Mesenteric fat pad (tissue), 1 donor: ENCODE data around the gene ODAD3. TPM values are rescaled to one million over a fixed set of nuclear protein-coding genes. Genes with fewer than 3 reads are reported as not detected.
"Not testable (repeated sequence)": the region's sequence is repeated elsewhere in the genome, so short reads cannot be mapped to it uniquely, and the experiment has no call there.

ENCODE experiments used
- DNase-seq: peaks from one replicate; pipeline ENCODE4 v3.0.0-alpha.2; 2020; ENCODE audit warnings: low spot score
- total RNA-seq: library from RNA; stranded (reverse); fragmentation: NEBNext Ultra II Directional; extraction: Animal tissue kit (Norgen Biotek cat#: 25700); gene quantifications from one replicate; pipeline ENCODE4 v1.2.1, GENCODE V29; 2021
- donor health status: DM: yes; HTN: yes; CAD: no.

ODAD3 gene
- total RNA-seq, 1 donor from 2014 or later, result 0.35 TPM

- DNase-seq, result no peak
Measured at GRCh38 chr19:11461453-11461852, 26.5 kb upstream of the ODAD3 start.

DNA sequence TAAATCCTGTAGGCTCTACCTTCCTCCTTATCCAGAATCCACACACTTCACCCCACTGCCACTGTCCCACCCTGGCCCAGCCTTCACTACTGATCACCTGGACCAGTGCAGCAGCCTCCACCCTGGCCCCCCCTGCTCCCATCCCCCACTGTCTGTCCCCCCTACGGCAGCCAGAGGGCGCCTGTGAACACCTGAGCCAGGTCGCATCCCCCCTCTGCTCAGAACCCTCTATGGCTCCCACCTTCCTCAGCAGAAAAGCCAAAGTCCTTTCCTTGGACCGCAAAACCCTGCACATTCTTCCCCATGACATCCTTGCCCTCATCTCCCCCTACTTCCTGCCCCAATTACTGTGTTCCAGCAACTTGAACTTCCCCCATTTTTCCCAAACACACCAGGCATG is 25.3 kb upstream of the ODAD3 start:
- DNase-seq, result no peak

GRCh38 chr19:11458912-11459311 is 24.0 kb upstream of the ODAD3 start:
- not testable (repeated sequence) for DNase-seq

DNA sequence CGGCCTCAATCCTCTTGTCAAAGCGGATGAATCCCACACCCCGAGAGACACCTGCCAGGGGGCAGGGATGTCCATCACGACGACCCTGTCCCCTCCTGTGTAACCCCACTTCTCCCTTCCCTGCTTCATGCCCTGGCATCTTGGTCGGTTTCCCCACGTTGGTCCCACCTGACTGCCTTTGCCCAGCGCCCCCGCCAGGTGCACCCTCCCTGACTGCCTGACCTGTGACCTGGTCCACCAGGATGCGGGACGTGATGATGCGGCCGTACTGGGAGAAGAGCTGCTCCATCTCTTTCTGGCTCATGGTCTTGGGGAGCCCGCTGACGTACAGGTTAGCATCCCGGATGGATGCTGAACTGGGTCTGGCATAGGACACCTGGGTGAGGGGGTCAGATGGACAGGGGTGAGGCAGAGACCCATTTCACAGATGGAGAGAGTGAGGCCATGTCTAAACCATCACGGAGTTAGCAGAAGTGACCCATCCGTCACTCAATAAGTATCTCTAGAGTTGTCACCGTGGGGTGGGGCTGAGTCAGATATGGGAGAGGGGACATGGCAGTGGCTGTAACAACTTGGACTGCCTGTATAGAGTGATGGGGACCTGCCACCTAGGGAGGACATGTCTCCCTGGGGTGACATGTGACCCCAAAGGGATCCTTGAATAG is 23.4 kb upstream of the ODAD3 start:
- no peak for DNase-seq

- no peak for DNase-seq
Measured at GRCh38 chr19:11457831-11458230, 22.9 kb upstream of the ODAD3 start.

DNA sequence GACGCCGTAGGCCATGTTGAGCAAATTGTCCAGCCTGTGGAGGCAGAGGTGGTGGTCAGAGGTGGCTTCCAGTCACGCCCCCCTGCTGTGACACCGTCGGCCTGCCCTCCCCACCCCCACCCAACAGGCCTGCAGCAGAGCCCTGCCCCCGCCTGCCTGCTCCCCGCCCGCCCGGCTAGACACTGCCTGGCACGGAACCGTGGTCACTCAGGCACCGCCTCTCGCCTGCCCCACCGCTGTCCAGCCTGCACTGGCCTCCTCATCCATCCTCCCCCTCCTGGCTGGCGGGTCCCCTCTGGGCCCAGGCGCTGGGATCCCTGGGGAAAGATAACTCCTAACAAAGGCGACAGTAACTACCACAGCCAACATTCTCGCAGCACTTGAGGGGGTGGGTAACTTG is 22.2 kb upstream of the ODAD3 start:
- no peak for DNase-seq

GRCh38 chr19:11456659-11457058 is 21.7 kb upstream of the ODAD3 start:
- no peak for DNase-seq

DNA sequence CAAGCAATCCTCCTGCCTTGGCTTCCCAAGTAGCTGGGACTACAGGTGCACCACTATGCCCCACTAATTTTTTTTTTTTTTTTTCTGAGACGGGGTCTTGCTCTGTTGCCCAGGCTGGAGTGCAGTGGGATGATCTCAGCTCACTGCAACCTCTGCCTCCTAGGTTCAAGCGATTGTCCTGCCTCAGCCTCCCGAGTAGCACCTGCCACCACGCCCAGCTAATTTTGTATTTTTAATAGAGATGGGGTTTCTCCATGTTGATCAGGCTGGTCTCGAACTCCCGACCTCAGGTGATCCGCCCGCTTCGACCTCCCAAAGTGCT is 20.3 kb upstream of the ODAD3 start:
- DNase-seq, result not testable (repeated sequence)

DNA sequence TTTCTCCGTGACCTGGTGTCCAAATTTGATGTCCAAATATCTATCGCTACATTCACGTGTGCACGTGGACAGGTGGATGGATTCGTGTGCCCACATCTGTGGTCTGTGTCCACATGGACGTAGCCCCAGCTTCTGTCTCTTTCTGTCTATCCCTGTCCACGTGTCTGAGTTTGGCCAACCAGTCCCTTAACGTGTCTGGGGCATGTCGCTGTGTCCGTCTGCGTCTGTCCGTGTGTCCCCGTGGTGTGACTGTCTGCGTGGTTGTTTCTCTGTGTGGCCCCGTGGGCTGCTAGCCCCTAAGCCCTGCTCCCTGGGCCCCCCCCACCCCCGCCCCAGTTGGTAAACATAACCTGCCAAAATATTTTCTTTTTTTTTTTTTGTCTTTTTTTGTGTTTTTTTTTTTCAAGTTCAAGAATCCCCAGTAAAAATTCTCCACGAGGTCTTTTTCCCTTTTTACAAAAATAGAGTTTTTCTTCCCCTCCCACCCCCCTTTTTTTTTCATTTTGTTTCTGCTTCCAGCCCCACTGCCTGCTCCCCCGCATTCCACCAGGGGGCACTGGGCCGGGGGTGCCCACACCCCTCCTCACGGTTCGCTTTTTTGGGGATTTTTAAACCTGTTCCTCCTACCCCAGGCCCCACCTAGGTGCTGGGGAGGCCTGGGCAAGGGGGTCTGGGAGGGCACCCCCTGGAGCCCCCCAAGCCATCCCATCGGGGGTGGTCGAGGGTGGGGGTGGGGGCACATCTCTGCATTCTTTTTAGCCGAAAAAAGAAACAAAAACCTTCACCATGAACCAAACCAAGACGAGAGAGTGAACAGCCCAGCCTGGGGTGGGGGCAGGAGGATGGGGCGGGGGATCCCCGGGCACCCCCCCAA is 18.8 kb upstream of the ODAD3 start:
- no peak for DNase-seq

- no peak for DNase-seq
Measured at GRCh38 chr19:11452620-11453310, 17.8 kb upstream of the ODAD3 start.

- DNase-seq, result no peak
Measured at GRCh38 chr19:11451871-11452619, 17.1 kb upstream of the ODAD3 start.

DNA sequence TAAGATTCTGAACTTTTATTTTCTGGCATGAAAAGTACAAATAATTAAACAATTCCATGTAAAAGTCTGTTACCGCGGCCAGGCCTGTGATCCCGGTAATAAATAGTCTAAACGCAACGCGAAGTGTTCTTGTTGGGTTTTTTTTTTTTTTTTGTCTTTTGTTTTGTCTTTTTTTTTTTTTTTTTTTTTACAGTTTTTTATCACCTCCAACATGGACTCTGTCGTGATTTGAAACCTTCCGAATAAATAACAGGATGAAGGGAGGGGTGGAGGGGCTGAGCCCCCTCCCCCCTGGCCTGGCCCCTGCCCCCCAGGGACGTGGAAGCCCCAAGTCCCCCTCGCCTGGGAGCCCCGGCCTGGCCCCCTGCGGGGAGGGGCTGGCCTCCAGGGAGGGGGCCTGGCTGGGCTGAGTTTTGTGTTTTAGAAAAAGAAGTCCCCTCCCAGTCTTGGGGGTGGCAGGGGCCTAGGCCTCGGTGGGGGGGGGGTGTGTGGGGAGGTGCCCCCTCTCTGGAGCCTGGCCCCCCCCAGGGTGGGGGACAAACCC is 16.5 kb upstream of the ODAD3 start:
- DNase-seq, result no peak

DNA sequence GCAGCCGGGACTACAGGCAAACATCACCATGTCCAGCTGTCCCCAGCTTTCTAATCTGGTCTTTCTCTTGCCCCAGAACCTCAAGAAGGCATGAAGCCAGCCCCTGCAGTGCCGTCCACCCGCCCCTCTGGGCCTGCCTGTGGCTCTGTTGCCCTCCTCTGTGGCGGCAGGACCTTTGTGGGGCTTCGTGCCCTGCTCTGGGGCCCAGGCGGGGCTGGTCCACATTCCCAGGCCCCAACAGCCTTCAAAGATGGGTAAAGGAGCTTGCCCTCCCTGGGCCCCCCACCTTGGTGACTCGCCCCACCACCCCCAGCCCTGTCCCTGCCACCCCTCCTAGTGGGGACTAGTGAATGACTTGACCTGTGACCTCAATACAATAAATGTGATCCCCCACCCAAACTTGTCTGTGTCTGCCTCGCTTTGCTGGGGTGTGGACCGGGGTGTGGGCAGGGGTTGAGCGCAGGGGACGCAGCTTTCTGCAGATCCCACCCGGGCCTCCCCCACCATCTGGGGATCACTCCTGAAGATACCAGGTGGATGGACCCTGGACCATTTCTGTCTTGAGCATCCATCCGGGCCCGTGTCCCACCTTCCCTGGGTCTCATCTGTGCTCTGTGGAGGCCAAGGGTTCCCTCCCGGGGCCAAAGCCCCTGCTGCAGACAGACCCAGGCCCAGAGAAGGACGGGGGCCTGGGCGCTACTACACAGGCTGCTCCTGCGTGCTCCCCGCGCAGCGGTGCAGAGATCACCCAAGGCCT is 15.8 kb upstream of the ODAD3 start:
- no peak for DNase-seq

DNA sequence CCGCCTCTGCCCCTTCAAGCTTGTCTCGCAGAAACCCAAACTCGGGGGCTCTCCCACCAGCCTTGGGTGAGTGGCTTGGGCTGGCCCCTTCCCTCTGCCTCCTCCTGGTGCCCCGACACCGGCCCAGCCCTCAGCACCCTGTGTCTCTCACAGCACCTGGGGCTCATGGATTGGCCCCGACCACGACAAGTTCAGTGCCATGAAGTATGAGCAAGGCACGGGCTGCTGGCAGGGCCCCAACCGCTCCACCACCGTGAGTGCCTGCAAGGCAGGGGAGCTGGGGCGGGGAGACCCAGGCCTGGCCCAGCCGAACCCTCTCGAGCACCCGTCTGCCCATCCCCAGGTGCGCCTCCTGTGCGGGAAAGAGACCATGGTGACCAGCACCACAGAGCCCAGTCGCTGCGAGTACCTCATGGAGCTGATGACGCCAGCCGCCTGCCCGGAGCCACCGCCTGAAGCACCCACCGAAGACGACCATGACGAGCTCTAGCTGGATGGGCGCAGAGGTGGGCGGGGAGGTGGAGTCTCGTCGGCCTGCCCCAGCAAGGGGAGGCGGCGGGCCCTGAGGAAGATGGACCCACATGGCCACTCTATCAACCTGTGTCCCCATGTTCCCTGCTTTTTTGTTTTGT is 14.1 kb upstream of the ODAD3 start:
- DNase-seq, result no peak

- DNase-seq, result no peak
Measured at GRCh38 chr19:11448410-11448809, 13.5 kb upstream of the ODAD3 start.

GRCh38 chr19:11447347-11448262 is 12.7 kb upstream of the ODAD3 start:
- no peak for DNase-seq

- DNase-seq, result no peak
Measured at GRCh38 chr19:11446652-11447301, 11.9 kb upstream of the ODAD3 start.

DNA sequence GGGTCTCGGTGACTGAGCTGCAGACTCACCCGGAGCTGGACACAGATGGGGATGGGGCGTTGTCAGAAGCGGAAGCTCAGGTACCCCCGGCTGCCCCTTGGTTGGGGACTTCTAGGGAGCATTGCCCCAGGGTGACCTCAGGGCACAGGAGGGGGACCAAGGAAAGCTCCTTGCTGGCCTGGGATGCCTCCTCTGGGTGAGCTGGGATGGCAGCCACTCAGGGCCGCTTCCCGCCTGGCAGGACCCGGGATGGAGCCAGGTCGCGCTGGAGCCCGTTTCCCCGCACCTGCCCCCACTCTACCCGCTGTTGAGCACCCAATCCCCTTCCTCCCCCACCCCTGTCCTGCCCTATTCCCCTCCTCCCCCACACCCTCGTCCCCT is 11.3 kb upstream of the ODAD3 start:
- DNase-seq, result no peak
